IMR-90 (cell line): Measurements from ENCODE around the gene HMGN1.

Experiments used
- BHLHE40 ChIP-seq: fragments of 150-350 bp; IDR thresholded peaks from 2 replicates; pipeline ENCODE4 v1.6.1; 2016; ENCODE audit warnings: mild to moderate bottlenecking, low read depth, low read length
- CHD1 ChIP-seq: IDR thresholded peaks from 2 replicates; pipeline ENCODE4 v1.6.1; 2012; ENCODE audit warnings: low read depth, low read length, improper control_type of control experiment
- ELK1 ChIP-seq: fragments of 150-350 bp; IDR thresholded peaks from 2 replicates; pipeline ENCODE4 v1.6.1; 2016; ENCODE audit warnings: low read depth, mild to moderate bottlenecking, low read length, moderate library complexity, borderline replicate concordance
- FOS ChIP-seq: fragments of 150-350 bp; IDR thresholded peaks from 2 replicates; pipeline ENCODE4 v1.6.1; 2016; ENCODE audit warnings: low read depth, low read length
- MAFK ChIP-seq: IDR thresholded peaks from 2 replicates; pipeline ENCODE4 v1.6.1; 2012; ENCODE audit warnings: low read depth, low read length, improper control_type of control experiment
- MAZ ChIP-seq: IDR thresholded peaks from 2 replicates; pipeline ENCODE4 v1.6.1; 2012; ENCODE audit warnings: low read depth, mild to moderate bottlenecking, low read length, improper control_type of control experiment, moderate library complexity, borderline replicate concordance
- MXI1 ChIP-seq: IDR thresholded peaks from 2 replicates; pipeline ENCODE4 v1.6.1; 2012; ENCODE audit warnings: low read depth, mild to moderate bottlenecking, low read length, moderate library complexity, borderline replicate concordance
- POLR2A ChIP-seq: IDR thresholded peaks from 2 replicates; pipeline ENCODE4 v1.6.1; 2012; ENCODE audit warnings: mild to moderate bottlenecking, low read depth, low read length
- RAD21 ChIP-seq: IDR thresholded peaks from 2 replicates; pipeline ENCODE4 v1.6.1; 2012; ENCODE audit warnings: low read length, improper control_type of control experiment
- RCOR1 ChIP-seq: IDR thresholded peaks from 2 replicates; pipeline ENCODE4 v1.6.1; 2012; ENCODE audit warnings: mild to moderate bottlenecking, low read length, improper control_type of control experiment; ENCODE audit not compliant: insufficient replicate concordance
- RFX5 ChIP-seq: IDR thresholded peaks from 2 replicates; pipeline ENCODE4 v1.8.0; 2012; ENCODE audit warnings: low read depth, mild to moderate bottlenecking, low read length, moderate library complexity
- SMC3 ChIP-seq: fragments of 150-350 bp; IDR thresholded peaks from 2 replicates; pipeline ENCODE4 v1.6.1; 2016; ENCODE audit warnings: low read depth, mild to moderate bottlenecking, antibody characterized with exemption, low read length, moderate library complexity
- TF ChIP-seq, protein P1 (sequence below): conservative IDR thresholded peaks from 2 replicates; pipeline ENCODE4 v1.5.1; 2012; ENCODE audit warnings: mild to moderate bottlenecking, low read depth, low read length, improper control_type of control experiment

- TF ChIP-seq MXI1 (no peak), SMC3 (no peak), POLR2A (no peak), FOS (no peak), MAZ (no peak), RCOR1 (no peak), CHD1 (no peak), RAD21 (no peak), BHLHE40 (no peak), RFX5 (no peak), ELK1 (no peak), MAFK (peak; percentile 74)
- TF ChIP-seq, protein P1, sequence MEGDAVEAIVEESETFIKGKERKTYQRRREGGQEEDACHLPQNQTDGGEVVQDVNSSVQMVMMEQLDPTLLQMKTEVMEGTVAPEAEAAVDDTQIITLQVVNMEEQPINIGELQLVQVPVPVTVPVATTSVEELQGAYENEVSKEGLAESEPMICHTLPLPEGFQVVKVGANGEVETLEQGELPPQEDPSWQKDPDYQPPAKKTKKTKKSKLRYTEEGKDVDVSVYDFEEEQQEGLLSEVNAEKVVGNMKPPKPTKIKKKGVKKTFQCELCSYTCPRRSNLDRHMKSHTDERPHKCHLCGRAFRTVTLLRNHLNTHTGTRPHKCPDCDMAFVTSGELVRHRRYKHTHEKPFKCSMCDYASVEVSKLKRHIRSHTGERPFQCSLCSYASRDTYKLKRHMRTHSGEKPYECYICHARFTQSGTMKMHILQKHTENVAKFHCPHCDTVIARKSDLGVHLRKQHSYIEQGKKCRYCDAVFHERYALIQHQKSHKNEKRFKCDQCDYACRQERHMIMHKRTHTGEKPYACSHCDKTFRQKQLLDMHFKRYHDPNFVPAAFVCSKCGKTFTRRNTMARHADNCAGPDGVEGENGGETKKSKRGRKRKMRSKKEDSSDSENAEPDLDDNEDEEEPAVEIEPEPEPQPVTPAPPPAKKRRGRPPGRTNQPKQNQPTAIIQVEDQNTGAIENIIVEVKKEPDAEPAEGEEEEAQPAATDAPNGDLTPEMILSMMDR: no peak
Measured at GRCh38 chr21:39346671-39347331, 2.1 kb downstream of the HMGN1 start.
